ENCODE data around the gene SERPINF2. TPM values are rescaled to one million over a fixed set of nuclear protein-coding genes. Genes with fewer than 3 reads are reported as not detected.
A peak's percentile ranks its signal among the peaks of the same experiment; 100 is the strongest.
"Not testable (repeated sequence)": the region's sequence is repeated elsewhere in the genome, so short reads cannot be mapped to it uniquely, and the experiment has no call there.

Gene SERPINF2
- total and polyA plus RNA-seq, 2 donors (not counting 1 experiment from before 2014, with no cell fraction given) = 0.06 to 0.17 TPM

- H3K4me1 ChIP-seq (ENCODE audit: control insufficient read depth, extremely low read depth, insufficient read depth, low read length) = no peaks in the 10 kb centered on the region
- no peak overlapping the region for H2AFZ ChIP-seq (ENCODE audit: low read length)
- no peak overlapping the region for H3K27ac ChIP-seq (ENCODE audit: insufficient read depth, low read length)
- H3K4me2 ChIP-seq (ENCODE audit: extremely low read depth, insufficient read depth, low read length) = no peak overlapping the region
- no peaks in the 10 kb centered on the region for H4K20me1 ChIP-seq (ENCODE audit: control insufficient read depth, extremely low read depth, insufficient read depth, low read length)
- no peak overlapping the region for H3K4me3 ChIP-seq (replicated peaks in 1 of 4; ENCODE audit: control extremely low read depth in 1 of 4, insufficient read depth in 1 of 4, low read depth in 3 of 4, low read length in 4 of 4)
- no peak overlapping the region for H3K9ac ChIP-seq (ENCODE audit: insufficient read depth, low read length)
- TF ChIP-seq EZH2 (IDR thresholded peaks at IDR 0.05; ENCODE audit: low read length, missing control alignments) (no peak), CTCF (conservative IDR thresholded peaks at IDR 0.05 in 1 of 2, IDR thresholded peaks at IDR 0.05 in 1 of 2; ENCODE audit: low read depth in 1 of 2, low read length in 2 of 2) (no peak)
- no peaks in the 10 kb centered on the region for H3K9me3 ChIP-seq (ENCODE audit: control insufficient read depth, insufficient read depth, low read depth, low read length)
- H3K27me3 ChIP-seq (ENCODE audit: control insufficient read depth, insufficient read depth, low read length) = no peaks in the 10 kb centered on the region
- H3K79me2 ChIP-seq (ENCODE audit: control insufficient read depth, insufficient read depth, low read length) = no peaks in the 10 kb centered on the region
- H3K36me3 ChIP-seq (ENCODE audit: control insufficient read depth, insufficient read depth, low read length) = no peaks in the 10 kb centered on the region
- no peak for DNase-seq (ENCODE audit: low read depth in 2 of 2)
Observed at GRCh38 chr17:1697681-1698080, 45.0 kb upstream of the SERPINF2 start.

GRCh38 chr17:1699891-1700290 is 42.8 kb upstream of the SERPINF2 start:
- not testable (repeated sequence) for H3K9ac ChIP-seq (ENCODE audit: insufficient read depth, low read length); H2AFZ ChIP-seq (ENCODE audit: low read length); H3K79me2 ChIP-seq (ENCODE audit: control insufficient read depth, insufficient read depth, low read length); H3K27me3 ChIP-seq (ENCODE audit: control insufficient read depth, insufficient read depth, low read length); H3K4me2 ChIP-seq (ENCODE audit: extremely low read depth, insufficient read depth, low read length); H4K20me1 ChIP-seq (ENCODE audit: control insufficient read depth, extremely low read depth, insufficient read depth, low read length); H3K9me3 ChIP-seq (ENCODE audit: control insufficient read depth, insufficient read depth, low read depth, low read length); H3K27ac ChIP-seq (ENCODE audit: insufficient read depth, low read length); H3K4me3 ChIP-seq (replicated peaks in 1 of 4; ENCODE audit: control extremely low read depth in 1 of 4, insufficient read depth in 1 of 4, low read depth in 3 of 4, low read length in 4 of 4); H3K4me1 ChIP-seq (ENCODE audit: control insufficient read depth, extremely low read depth, insufficient read depth, low read length); DNase-seq (ENCODE audit: low read depth in 2 of 2); H3K36me3 ChIP-seq (ENCODE audit: control insufficient read depth, insufficient read depth, low read length)

- no peak overlapping the region for H3K9ac ChIP-seq (ENCODE audit: insufficient read depth, low read length)
- no peak overlapping the region for H3K4me3 ChIP-seq (replicated peaks in 1 of 4; ENCODE audit: control extremely low read depth in 1 of 4, insufficient read depth in 1 of 4, low read depth in 3 of 4, low read length in 4 of 4)
- peak in 1 of 2 donors; percentile 44 for DNase-seq (ENCODE audit: low read depth in 2 of 2)
- peaks cover 3% of the 10 kb centered on the region for H3K36me3 ChIP-seq (ENCODE audit: control insufficient read depth, insufficient read depth, low read length)
- no peak overlapping the region for H3K4me2 ChIP-seq (ENCODE audit: extremely low read depth, insufficient read depth, low read length)
- TF ChIP-seq EZH2 (IDR thresholded peaks at IDR 0.05; ENCODE audit: low read length, missing control alignments) = no peak
- no peak for TF ChIP-seq CTCF (conservative IDR thresholded peaks at IDR 0.05 in 1 of 2, IDR thresholded peaks at IDR 0.05 in 1 of 2; ENCODE audit: low read depth in 1 of 2, low read length in 2 of 2)
- no peaks in the 10 kb centered on the region for H3K27me3 ChIP-seq (ENCODE audit: control insufficient read depth, insufficient read depth, low read length)
- H3K4me1 ChIP-seq (ENCODE audit: control insufficient read depth, extremely low read depth, insufficient read depth, low read length) = no peaks in the 10 kb centered on the region
- no peak overlapping the region for H3K27ac ChIP-seq (ENCODE audit: insufficient read depth, low read length)
- no peaks in the 10 kb centered on the region for H4K20me1 ChIP-seq (ENCODE audit: control insufficient read depth, extremely low read depth, insufficient read depth, low read length)
- H3K9me3 ChIP-seq (ENCODE audit: control insufficient read depth, insufficient read depth, low read depth, low read length) = no peaks in the 10 kb centered on the region
- no peak overlapping the region for H2AFZ ChIP-seq (ENCODE audit: low read length)
- H3K79me2 ChIP-seq (ENCODE audit: control insufficient read depth, insufficient read depth, low read length) = no peaks in the 10 kb centered on the region
Observed at GRCh38 chr17:1703063-1703462, 39.6 kb upstream of the SERPINF2 start.

Measured in fibroblast of lung (primary cell).